Astrocyte of the hippocampus (primary cell): ENCODE measurements around the gene ARFGEF3.

Experiments
- DNase-seq: peaks from one replicate; pipeline ENCODE4 v3.0.0; 2011; ENCODE audit warnings: low read depth, low spot score

ARFGEF3 gene

GRCh38 chr6:138240476-138241245, 78.9 kb downstream of the ARFGEF3 start:
- peak; percentile 37 for DNase-seq

GRCh38 chr6:138241381-138241780, 79.6 kb downstream of the ARFGEF3 start:
- no peak for DNase-seq

GRCh38 chr6:138241934-138242333, 80.2 kb downstream of the ARFGEF3 start:
- no peak for DNase-seq

GRCh38 chr6:138242987-138243592, 81.4 kb downstream of the ARFGEF3 start:
- DNase-seq, result no peak

GRCh38 chr6:138245751-138246150, 84.0 kb downstream of the ARFGEF3 start:
- DNase-seq, result no peak

GRCh38 chr6:138246650-138247440, 85.1 kb downstream of the ARFGEF3 start:
- DNase-seq, result no peak

- DNase-seq, result no peak
Measured at GRCh38 chr6:138248011-138248410, 86.3 kb downstream of the ARFGEF3 start.

- no peak for DNase-seq
Measured at GRCh38 chr6:138248878-138249277, 87.1 kb downstream of the ARFGEF3 start.

- DNase-seq, result no peak
Measured at GRCh38 chr6:138250053-138250452, 88.3 kb downstream of the ARFGEF3 start.

GRCh38 chr6:138250513-138251247, 88.9 kb downstream of the ARFGEF3 start:
- DNase-seq, result peak; percentile 90

- DNase-seq, result no peak
Measured at GRCh38 chr6:138253731-138254130, 92.0 kb downstream of the ARFGEF3 start.

GRCh38 chr6:138255443-138255842, 93.7 kb downstream of the ARFGEF3 start:
- DNase-seq, result no peak

- DNase-seq, result no peak
Measured at GRCh38 chr6:138257638-138258040, 95.9 kb downstream of the ARFGEF3 start.

GRCh38 chr6:138258197-138258596, 96.5 kb downstream of the ARFGEF3 start:
- DNase-seq, result no peak

GRCh38 chr6:138258991-138259390, 97.3 kb downstream of the ARFGEF3 start:
- DNase-seq, result no peak

- DNase-seq, result no peak
Measured at GRCh38 chr6:138261116-138261780, 99.5 kb downstream of the ARFGEF3 start.

GRCh38 chr6:138263963-138264362, 102.2 kb downstream of the ARFGEF3 start:
- DNase-seq, result no peak

- DNase-seq, result no peak
Measured at GRCh38 chr6:138264372-138264880, 102.7 kb downstream of the ARFGEF3 start.

- DNase-seq, result no peak
Measured at GRCh38 chr6:138266095-138266494, 104.4 kb downstream of the ARFGEF3 start.

- no peak for DNase-seq
Measured at GRCh38 chr6:138267971-138268895, 106.5 kb downstream of the ARFGEF3 start.
